GM19099 (cell line): ENCODE results near the gene PGPEP1.

ENCODE experiments used
- POLR2A ChIP-seq: IDR thresholded peaks from 3 replicates; pipeline ENCODE4 v1.6.1; 2011; ENCODE audit warnings: low read depth; ENCODE audit not compliant: insufficient read length; ENCODE audit errors: extremely low read depth

The PGPEP1 gene, protein sequence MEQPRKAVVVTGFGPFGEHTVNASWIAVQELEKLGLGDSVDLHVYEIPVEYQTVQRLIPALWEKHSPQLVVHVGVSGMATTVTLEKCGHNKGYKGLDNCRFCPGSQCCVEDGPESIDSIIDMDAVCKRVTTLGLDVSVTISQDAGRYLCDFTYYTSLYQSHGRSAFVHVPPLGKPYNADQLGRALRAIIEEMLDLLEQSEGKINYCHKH

GRCh38 chr19:18340190-18340989, at the start of gene PGPEP1:
TSS of gene PGPEP1 (plus strand) at chr19:18340598. CDS start at chr19:18340682, 84 bp downstream.
- peak; percentile 72 for TF ChIP-seq POLR2A

- no peak for TF ChIP-seq POLR2A
Measured at GRCh38 chr19:18291019-18291524, 49.3 kb upstream of the PGPEP1 start.

DNA sequence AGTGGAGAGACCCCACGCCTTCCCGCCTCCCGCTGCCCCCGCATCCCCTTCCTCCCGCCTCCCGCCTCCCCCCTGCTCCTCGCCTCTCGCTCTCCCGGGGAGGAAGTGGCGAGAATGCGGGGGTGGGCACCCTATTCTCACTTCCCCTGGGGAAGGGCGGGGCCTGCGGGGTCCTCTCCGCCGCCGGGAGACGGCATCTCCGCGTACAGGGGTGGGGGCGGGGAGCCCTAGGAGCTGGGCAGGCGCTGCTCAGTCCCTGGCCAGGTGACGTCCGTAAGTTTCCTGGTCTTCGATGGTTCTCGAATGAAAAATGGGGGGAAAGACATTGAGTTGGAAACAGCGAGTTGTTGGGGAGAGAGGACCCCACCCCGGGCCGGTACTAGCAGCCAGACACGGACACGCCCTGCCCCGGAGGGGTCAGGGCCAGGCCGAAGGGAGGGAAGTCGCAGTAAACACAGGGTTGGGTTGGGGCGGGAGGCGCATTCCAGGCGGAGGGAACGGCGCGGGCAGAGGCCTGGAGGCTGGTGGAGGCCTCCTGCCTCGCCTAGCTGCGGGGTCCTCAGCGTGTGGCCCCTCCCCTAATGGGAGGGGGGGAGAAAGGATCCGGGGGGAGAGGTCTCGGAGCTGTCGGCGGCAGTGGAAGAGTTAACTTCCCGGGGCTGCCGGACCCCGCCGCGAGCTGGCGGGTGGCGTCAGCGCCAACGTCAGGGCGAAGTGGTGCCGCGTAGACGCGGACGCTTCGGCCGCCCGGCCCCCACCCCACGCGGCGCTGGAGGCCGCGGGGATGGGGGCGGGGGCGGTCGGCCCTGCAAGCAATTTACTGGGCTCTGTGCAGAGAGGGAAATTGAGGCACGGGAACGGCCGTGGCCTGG, 48.6 kb upstream of the PGPEP1 start:
- TF ChIP-seq POLR2A: peak; percentile 56

DNA sequence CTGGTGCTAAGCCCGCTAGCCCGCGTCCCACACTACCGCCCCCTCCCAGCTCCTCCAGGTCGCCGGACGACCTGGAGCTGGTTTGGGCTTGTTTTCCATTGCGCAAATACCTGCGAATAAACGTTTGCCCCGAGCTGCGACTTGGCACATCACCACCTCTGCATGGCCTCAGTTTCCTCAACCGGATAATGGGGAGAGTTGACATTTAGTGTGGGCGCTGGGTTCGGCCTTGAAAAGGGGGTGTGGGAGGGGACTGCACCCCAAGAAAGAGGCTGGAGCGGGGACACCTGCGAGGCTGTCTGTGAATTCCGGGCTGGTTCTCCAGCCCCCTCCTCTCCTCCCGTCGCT, 48.0 kb upstream of the PGPEP1 start:
- TF ChIP-seq POLR2A: no peak

GRCh38 chr19:18292810-18293641, 47.4 kb upstream of the PGPEP1 start:
- TF ChIP-seq POLR2A: no peak

DNA sequence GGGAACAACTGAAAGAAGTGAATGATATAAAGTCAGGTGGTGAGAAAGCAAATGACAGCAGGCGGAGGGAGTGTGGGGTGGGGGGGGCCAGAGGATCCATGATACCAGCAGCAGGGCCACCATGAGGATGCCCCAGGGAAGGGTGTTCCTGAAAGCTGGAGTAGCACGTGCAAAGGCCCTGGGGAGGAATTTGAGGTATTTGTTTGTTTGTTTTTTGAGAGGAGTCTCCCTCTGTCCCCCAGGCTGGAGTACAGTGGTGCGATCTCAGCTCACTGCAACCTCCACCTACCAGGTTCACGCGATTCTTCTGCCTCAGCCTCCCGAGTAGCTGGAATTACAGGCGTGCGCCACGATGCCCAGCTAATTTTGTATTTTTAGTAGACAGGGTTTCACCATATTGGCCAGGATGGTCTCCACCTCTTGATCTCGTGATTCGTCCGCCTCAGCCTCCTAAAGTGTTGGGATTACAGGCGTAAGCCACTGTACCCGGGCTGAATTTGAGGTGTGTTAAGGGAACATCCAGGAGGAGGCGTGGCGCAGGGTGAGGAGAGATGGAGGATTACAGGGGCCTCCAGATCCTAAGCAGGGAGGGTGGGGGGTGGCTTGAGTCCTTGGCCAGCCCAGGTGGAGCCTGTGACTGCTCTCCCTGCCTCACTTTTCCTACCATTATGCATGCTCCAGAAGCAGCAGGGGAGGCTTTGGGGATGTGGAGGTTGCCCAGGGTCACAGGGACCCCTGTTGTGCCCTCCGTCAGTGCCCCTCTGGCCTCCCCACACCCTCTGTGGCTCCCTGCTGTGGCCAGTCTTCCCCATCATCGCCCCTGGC, 46.5 kb upstream of the PGPEP1 start:
- no peak for TF ChIP-seq POLR2A

DNA sequence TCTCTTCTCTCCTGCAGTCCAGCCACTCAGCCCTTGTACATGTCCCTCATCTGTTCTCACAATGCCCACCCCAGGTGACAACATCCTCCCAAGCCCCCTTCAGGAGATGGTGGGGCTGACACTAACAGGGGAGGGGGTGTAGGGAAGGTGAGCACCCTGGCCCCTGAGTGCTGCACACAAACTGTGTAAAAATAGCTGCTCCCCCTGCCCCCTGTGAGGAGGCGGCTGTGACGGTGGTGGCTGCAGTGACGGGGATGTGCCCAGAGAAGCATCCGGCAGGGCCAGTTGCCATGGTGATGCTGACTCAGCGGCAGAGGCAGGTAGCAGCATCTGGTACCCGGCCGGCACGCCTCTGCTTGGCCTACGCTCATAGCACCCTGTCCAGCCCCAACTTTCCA, 45.9 kb upstream of the PGPEP1 start:
- no peak for TF ChIP-seq POLR2A

DNA sequence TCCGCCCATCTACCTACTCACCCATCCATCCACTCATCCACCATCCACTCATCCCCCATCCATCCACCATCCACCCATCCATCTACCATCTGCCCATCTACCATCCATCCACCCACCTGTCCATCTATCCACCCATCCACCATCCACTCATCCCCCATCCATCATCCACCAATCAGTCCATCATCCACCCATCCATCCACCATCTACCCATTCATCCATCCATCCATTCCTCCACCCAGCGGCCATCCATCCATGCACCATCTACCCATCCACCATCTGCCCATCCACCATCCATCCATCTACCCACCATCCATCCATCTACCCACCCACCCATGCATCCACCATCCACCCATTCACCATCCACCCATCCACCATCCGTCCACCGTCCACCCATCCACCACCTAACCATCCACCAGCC, 45.4 kb upstream of the PGPEP1 start:
- TF ChIP-seq POLR2A: no peak

DNA sequence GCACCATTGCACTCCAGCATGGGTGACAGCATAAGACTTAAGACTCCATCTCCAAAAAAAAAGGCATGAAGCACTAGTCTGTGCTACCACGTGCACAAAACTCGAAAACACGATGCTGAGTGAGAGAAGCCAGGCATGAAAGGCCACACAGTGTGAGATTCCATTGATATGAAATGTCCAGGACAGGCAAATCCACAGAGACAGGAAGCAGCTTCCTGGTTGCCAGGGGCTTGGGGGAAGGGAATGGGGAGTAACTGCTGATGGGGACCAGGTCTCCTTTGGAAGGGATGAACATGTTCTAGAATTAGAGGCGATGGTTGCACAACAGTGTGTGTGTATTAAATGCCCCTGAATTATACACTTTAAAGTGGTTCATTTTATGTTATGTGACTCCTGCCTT, 43.1 kb upstream of the PGPEP1 start:
- TF ChIP-seq POLR2A: no peak

DNA sequence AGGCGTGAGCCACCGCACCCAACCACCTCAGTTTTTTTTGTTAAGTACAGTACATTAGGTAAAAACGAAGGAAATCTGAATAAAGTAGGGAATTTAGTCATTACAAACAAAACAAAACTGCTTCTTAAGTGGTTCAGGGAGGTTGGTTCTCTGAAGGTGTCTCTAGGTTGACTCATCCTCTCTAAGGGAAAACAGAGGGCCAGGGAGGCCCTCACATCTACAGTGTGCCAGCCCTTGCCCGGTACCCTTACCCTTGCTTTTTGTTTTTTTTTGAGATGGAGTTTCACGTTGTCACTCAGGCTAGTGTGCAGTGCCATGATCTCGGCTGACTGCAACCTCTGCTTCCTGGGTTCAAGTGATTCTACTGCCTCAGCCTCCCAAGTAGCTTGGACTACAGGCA, 41.8 kb upstream of the PGPEP1 start:
- no peak for TF ChIP-seq POLR2A

- TF ChIP-seq POLR2A: no peak
Measured at GRCh38 chr19:18299654-18300053, 40.7 kb upstream of the PGPEP1 start.

DNA sequence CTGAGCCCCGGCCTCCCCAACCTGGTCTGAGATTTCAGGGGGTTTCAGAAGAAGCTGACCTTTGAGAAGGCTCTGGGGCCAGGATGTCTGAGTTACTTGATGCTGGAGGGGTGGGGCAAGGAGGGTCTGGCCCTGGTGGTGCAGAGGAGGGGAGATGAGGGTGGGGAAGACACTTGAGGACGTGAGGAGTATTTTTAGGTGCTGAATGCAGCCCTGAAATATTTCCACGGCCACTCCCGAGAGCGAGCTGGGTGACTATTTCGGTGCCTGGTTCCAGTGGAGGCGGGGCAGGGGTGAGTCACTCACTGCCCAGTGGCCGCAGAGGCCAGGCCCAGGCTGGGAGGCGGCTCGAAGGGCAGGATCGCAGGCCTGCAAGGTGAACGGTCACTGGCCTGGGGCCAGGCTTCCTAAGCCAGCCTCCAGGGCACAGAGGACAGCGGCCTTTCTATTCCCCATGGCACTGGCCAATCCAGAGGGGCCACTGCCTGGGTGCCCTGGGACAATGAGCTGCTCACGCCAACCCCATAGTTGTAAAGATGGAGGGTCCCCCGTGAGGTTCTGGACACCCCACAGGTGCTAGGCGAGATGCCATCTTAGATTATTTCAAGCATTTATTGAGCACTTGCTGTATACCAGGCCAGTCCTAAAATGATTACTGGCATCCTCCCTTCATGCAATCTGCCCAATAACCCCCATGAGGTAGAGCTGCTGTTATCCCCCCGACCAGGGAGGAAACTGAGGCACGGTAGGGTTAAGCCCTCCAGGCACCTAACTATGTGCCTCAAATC, 39.3 kb upstream of the PGPEP1 start:
- no peak for TF ChIP-seq POLR2A

DNA sequence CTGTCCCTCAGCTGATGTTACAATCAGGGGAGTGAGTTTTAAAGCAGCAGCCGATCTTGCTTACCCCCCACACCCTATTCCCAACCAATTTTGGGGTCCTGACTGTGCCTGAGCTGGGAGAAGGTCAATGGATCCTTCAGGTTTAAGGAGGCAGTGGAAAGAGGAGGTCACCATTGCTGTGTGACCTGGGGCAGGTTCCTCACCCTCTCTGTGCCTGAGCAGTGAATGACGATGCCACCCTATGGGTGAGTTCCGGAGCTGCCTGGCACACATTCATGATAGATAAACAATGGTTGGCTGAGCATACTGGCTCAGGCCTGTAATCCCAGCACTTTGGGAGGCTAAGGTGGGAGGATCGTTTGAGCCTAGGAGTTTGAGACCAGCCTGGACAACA, 38.7 kb upstream of the PGPEP1 start:
- TF ChIP-seq POLR2A: no peak
